ENCODE results near the gene PSMB8. TPM values are rescaled to one million over a fixed set of nuclear protein-coding genes. Genes with fewer than 3 reads are reported as not detected.

The PSMB8 gene
- total RNA-seq, 1 experiment from 2014 or later: 121 TPM

DNA sequence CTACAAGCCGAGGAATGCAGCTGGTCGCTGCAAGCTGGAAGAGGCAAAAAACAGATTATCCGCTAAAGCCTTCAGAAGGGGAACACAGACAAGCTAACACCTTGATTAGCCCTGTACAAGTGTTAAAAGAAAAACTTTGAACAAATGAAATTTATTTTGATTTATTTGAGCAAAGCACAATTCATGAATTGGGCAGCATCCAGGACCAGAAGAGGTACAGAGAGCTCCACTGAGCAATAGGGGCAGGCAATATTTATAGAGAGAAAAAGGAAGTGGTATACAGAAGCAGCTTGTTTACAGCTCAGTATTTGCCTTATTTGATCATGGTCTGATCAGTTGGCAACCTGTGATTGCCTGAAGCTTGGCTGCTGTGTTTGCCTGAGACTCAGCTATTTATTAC is 44.7 kb downstream of the PSMB8 start:
- no peak for DNase-seq (ENCODE audit: low spot score)

DNA sequence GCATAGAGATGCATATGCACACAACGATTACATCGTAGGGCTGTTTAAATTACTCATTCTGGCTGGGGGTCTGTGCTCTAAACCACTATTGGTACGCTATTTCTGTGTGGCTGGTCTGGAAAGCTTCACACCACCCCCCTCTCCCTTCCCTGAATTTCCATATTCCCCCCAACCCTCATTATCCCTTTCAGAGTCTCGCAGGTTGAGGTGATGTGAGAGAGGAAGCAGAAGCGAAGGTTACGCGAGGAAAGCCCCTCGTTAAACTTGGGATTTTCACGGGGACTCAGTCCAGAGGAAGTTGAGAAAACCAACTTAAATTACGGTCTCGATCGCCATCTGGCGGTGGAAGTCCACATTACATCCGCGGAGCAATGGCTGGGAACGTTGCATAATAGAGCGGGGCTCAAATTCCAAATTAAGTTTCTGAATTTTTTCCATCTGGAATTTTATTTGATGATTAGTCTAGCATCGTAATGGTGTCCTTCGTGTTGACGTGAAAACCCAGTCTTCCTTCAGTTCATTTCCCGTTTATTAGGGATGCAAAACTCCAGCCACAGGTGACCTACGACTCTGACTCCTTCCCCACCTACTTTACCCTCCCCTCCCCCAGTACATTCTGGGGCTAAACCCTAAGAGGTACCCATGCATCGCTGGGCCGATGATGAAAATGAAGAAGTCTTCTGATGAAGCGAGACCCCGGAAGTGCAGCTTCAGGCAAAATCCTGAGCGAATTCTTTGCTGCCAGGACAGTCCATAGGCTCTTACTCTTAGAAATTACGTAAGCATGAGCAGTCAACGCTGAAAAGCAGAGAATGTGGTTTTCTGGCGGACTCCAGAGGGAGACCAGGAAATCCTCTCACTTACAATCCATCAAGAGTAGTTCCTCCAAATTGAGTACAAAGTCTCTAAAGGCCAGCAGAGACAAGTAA is 46.7 kb downstream of the PSMB8 start:
- DNase-seq (ENCODE audit: low spot score): peak; percentile 26

DNA sequence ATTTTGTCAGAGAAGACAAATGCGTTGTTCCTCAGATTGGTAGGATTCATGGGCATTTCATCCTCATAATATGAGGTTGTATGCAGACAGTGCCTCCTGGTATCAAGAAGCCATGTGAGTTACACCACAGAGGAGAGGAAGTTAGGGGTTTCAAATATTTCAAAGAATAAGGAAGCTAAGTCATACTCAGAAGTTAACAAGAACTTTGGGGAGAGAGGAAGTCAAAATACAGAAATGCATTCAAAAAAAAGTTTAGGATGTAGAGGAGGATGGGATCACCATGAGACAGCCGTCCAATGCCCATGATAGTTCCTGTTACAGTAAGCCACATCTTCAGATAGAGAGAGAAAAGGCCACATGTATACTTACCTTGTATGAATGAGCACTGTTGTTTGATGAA is 49.3 kb downstream of the PSMB8 start:
- DNase-seq (ENCODE audit: low spot score): no peak

DNA sequence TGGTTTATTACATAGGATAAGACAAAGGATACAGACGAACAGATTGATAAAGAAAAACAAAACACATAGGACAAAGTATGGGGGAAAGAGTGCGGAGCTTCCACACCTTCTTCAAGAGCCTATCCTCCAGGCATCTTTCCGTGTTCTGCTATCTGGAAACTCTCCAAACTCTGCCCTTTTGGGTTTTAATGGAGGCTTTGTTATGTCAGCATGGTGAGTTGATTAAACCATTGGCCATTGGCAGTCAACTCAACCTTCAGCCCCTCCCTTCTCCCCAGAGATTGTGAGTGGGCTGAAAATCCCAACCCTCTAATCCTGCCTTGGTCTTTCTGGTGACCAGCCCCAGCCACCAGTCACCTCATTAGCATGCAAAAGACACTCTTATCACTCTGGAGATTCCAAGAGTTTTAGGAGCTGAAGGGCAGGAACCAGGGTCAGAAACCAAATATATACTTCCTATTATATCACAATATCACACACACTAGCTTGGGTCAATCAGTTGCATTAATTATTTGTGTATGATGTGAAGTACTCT is 50.9 kb downstream of the PSMB8 start:
- DNase-seq (ENCODE audit: low spot score): no peak

Other genes with a start within 250 kb of the PSMB8 start
- gene HLA-DQA1, start 206.6 kb downstream of the PSMB8 start, total RNA-seq (2014; rRNA removed; shearing (Covaris generic)): not detected in 2 replicates
- not detected in 2 replicates for gene HLA-DQB1, start 177.4 kb downstream of the PSMB8 start, total RNA-seq (2014; rRNA removed; shearing (Covaris generic))
- gene HLA-DQA2, start 102.7 kb downstream of the PSMB8 start, total RNA-seq (2014; rRNA removed; shearing (Covaris generic)): not detected in 2 replicates
- not detected in 2 replicates for gene HLA-DQB2, start 80.5 kb downstream of the PSMB8 start, total RNA-seq (2014; rRNA removed; shearing (Covaris generic))
- not detected in 2 replicates for gene HLA-DOB, start 27.0 kb downstream of the PSMB8 start, total RNA-seq (2014; rRNA removed; shearing (Covaris generic))
- gene TAP2, start 5.3 kb downstream of the PSMB8 start, total RNA-seq (2014; rRNA removed; shearing (Covaris generic)): 20.7 and 25.0 TPM in 2 replicates
- 68.3 and 73.9 TPM in 2 replicates for gene TAP1, start 9.7 kb upstream of the PSMB8 start, total RNA-seq (2014; rRNA removed; shearing (Covaris generic))
- 51.9 and 64.7 TPM in 2 replicates for gene PSMB9, start 10.1 kb upstream of the PSMB8 start, total RNA-seq (2014; rRNA removed; shearing (Covaris generic))
- not detected in 2 replicates for gene HLA-DMB, start 97.0 kb upstream of the PSMB8 start, total RNA-seq (2014; rRNA removed; shearing (Covaris generic))
- 0.78 and 1.2 TPM in 2 replicates for gene HLA-DMA, start 109.0 kb upstream of the PSMB8 start, total RNA-seq (2014; rRNA removed; shearing (Covaris generic))
- gene BRD2, start 124.5 kb upstream of the PSMB8 start, total RNA-seq (2014; rRNA removed; shearing (Covaris generic)): 73.9 and 106 TPM in 2 replicates
- not detected in 2 replicates for gene HLA-DOA, start 165.5 kb upstream of the PSMB8 start, total RNA-seq (2014; rRNA removed; shearing (Covaris generic))
- 0.31 and 0.34 TPM in 2 replicates for gene HLA-DPA1, start 229.6 kb upstream of the PSMB8 start, total RNA-seq (2014; rRNA removed; shearing (Covaris generic))
- 0.10 TPM in 1 of 2 replicates, not detected in the other for gene HLA-DPB1, start 231.9 kb upstream of the PSMB8 start, total RNA-seq (2014; rRNA removed; shearing (Covaris generic))

Data from A172 (cell line).